ENCODE data around the gene RNF43.

GRCh38 chr17:58417300-58418092 lies at the start of gene RNF43:
- peak; percentile 76 for TF ChIP-seq CTCF (IDR thresholded peaks at IDR 0.05; ENCODE audit: low read length)
- no peak for TF ChIP-seq EZH2 (IDR thresholded peaks at IDR 0.05; ENCODE audit: borderline replicate concordance, low read length)
